Neural cell (in vitro differentiated cells): Measurements from ENCODE around the gene CCNI. TPM values are rescaled to one million over a fixed set of nuclear protein-coding genes. Genes with fewer than 3 reads are reported as not detected.

ENCODE experiments used
- H2AFZ ChIP-seq: fragments of 200-600, 300-800 bp; sonication (generic), shearing (Covaris generic); 2 replicates; pipeline ENCODE4 v1.6.0; 2014; ENCODE audit warnings: low read depth, mild to moderate bottlenecking, antibody characterized with exemption, low read length, moderate library complexity
- H3F3A ChIP-seq: fragments of 200-600 bp; shearing (Covaris generic); 2 replicates; pipeline ENCODE4 v1.6.1; 2016; ENCODE audit warnings: mild to moderate bottlenecking, moderate library complexity, mixed read lengths, antibody characterized with exemption, low read length; ENCODE audit not compliant: insufficient read depth, poor library complexity, severe bottlenecking
- H3K27ac ChIP-seq: fragments of 200-600, 300-800 bp; sonication (generic), shearing (Covaris generic); 2 replicates; pipeline ENCODE4 v1.5.1; 2014; ENCODE audit warnings: mild to moderate bottlenecking, low read length, moderate library complexity
- H3K27me3 ChIP-seq: fragments of 300-800, 200-600 bp; sonication (generic), shearing (Covaris generic); 2 replicates; pipeline ENCODE4 v1.6.0; 2014; ENCODE audit warnings: mild to moderate bottlenecking, low read depth, low read length, moderate library complexity; ENCODE audit not compliant: insufficient read depth
- H3K36me3 ChIP-seq: fragments of 300-800, 200-600 bp; sonication (generic), shearing (Covaris generic); 2 replicates; pipeline ENCODE4 v1.5.1; 2014; ENCODE audit warnings: mild to moderate bottlenecking, antibody characterized with exemption, low read length, moderate library complexity; ENCODE audit not compliant: insufficient read depth
- H3K4me2 ChIP-seq: fragments of 300-800, 200-600 bp; sonication (generic), shearing (Covaris generic); 2 replicates; pipeline ENCODE4 v1.6.0; 2014; ENCODE audit warnings: mild to moderate bottlenecking, low read length
- H3K4me3 ChIP-seq: fragments of 300-800, 200-600 bp; sonication (generic), shearing (Covaris generic); 2 replicates; pipeline ENCODE4 v1.5.1; 2014; ENCODE audit warnings: mild to moderate bottlenecking, low read length, moderate library complexity
- H3K79me2 ChIP-seq: fragments of 200-600 bp; shearing (Covaris generic); replicated peaks from 2 replicates; pipeline ENCODE4 v1.6.0; 2014; ENCODE audit warnings: mild to moderate bottlenecking, low read length, moderate library complexity; ENCODE audit not compliant: insufficient read depth
- H3K9ac ChIP-seq: fragments of 300-800, 200-600 bp; sonication (generic), shearing (Covaris generic); 2 replicates; pipeline ENCODE4 v1.6.1; 2016; ENCODE audit warnings: mild to moderate bottlenecking, low read length, mixed read lengths
- H3K9me2 ChIP-seq: fragments of 200-600 bp; shearing (Covaris generic); 2 replicates; pipeline ENCODE4 v1.6.1; 2016; ENCODE audit warnings: mild to moderate bottlenecking, low read length, mixed read lengths; ENCODE audit not compliant: insufficient read depth
- H3K9me3 ChIP-seq: fragments of 200-600, 300-800 bp; sonication (generic), shearing (Covaris generic); 2 replicates; pipeline ENCODE4 v1.6.1; 2016; ENCODE audit warnings: mild to moderate bottlenecking, mixed run types, low read length, moderate library complexity, mixed read lengths
- H4K20me1 ChIP-seq: fragments of 200-600 bp; shearing (Covaris generic); 2 replicates; pipeline ENCODE4 v1.6.1; 2016; ENCODE audit warnings: mild to moderate bottlenecking, mixed run types; ENCODE audit not compliant: insufficient read depth
- CTCF ChIP-seq: fragments of 450-650 bp; IDR thresholded peaks from 2 replicates; pipeline ENCODE4 v1.5.1; 2014; ENCODE audit warnings: antibody characterized with exemption, mild to moderate bottlenecking, moderate library complexity; ENCODE audit not compliant: poor library complexity, severe bottlenecking
- EP300 ChIP-seq: fragments of 450-650 bp; conservative IDR thresholded peaks from 2 replicates; pipeline ENCODE4 v1.6.1; 2014; ENCODE audit warnings: antibody characterized with exemption, mild to moderate bottlenecking, moderate library complexity; ENCODE audit not compliant: poor library complexity, severe bottlenecking
- EZH2 ChIP-seq: fragments of 200-600, 300-800 bp; shearing (Covaris generic), sonication (generic); IDR thresholded peaks from 2 replicates; pipeline ENCODE4 v1.6.1; 2014; ENCODE audit warnings: antibody characterized with exemption, low read length, borderline replicate concordance, mild to moderate bottlenecking; ENCODE audit not compliant: insufficient read depth, poor library complexity, severe bottlenecking
- MXI1 ChIP-seq: fragments of 450-650 bp; conservative IDR thresholded peaks from 2 replicates; pipeline ENCODE4 v1.6.1; 2014; ENCODE audit warnings: antibody characterized with exemption, mild to moderate bottlenecking; ENCODE audit not compliant: poor library complexity, severe bottlenecking
- POLR2AphosphoS5 ChIP-seq: IDR thresholded peaks from 2 replicates; pipeline ENCODE4 v1.6.1; 2012
- RAD21 ChIP-seq: fragments of 450-650 bp; conservative IDR thresholded peaks from 2 replicates; pipeline ENCODE4 v1.6.1; 2014; ENCODE audit warnings: antibody characterized with exemption, mild to moderate bottlenecking, moderate library complexity
- REST ChIP-seq: IDR thresholded peaks from 2 replicates; pipeline ENCODE4 v1.6.1; 2012; ENCODE audit warnings: borderline replicate concordance
- SMC3 ChIP-seq: fragments of 450-650 bp; conservative IDR thresholded peaks from 2 replicates; pipeline ENCODE4 v1.6.1; 2014; ENCODE audit warnings: antibody characterized with exemption, mild to moderate bottlenecking, moderate library complexity; ENCODE audit not compliant: poor library complexity
- TAF1 ChIP-seq: IDR thresholded peaks from 2 replicates; pipeline ENCODE4 v1.6.1; 2012; ENCODE audit warnings: low read depth
- polyA plus RNA-seq: library from polyadenylated mRNA; depleted of rRNA; stranded (reverse); fragments of >200 nt; gene quantifications from 2 replicates; pipeline ENCODE4 v1.2.3, GENCODE V29; 2014

The CCNI gene
- polyA plus RNA-seq, 1 donor from 2014 or later: 129 TPM

- Histone ChIP-seq H4K20me1 (no peaks in the 10 kb centered on the region), H3K9ac (no peak overlapping the region), H3K4me3 (no peak overlapping the region), H3K27me3 (no peaks in the 10 kb centered on the region), H3K27ac (no peak overlapping the region), H2AFZ (no peak overlapping the region), H3K4me2 (no peak overlapping the region), H3K9me2 (no peaks in the 10 kb centered on the region), H3K9me3 (no peaks in the 10 kb centered on the region), H3F3A (no peaks in the 10 kb centered on the region), H3K79me2 (no peaks in the 10 kb centered on the region), H3K36me3 (peaks cover 64% of the 10 kb centered on the region)
- TF ChIP-seq SMC3: no peak
These were observed 53.1 kb downstream of the CCNI start for GRCh38 chr4:77022560-77023179.

- Histone ChIP-seq H3K79me2 (no peaks in the 10 kb centered on the region), H4K20me1 (no peaks in the 10 kb centered on the region), H3F3A (no peaks in the 10 kb centered on the region), H3K27ac (no peak overlapping the region), H3K9ac (no peak overlapping the region), H3K36me3 (peaks cover 59% of the 10 kb centered on the region), H3K9me3 (no peaks in the 10 kb centered on the region), H3K27me3 (no peaks in the 10 kb centered on the region), H3K4me3 (no peak overlapping the region), H2AFZ (no peak overlapping the region), H3K9me2 (no peaks in the 10 kb centered on the region), H3K4me2 (no peak overlapping the region)
- TF ChIP-seq EZH2 (no peak), POLR2AphosphoS5 (no peak), SMC3 (no peak), MXI1 (no peak), CTCF (no peak), TAF1 (no peak), REST (no peak), EP300 (no peak), RAD21 (no peak)
These were observed 54.1 kb downstream of the CCNI start for GRCh38 chr4:77021614-77022089.

DNA sequence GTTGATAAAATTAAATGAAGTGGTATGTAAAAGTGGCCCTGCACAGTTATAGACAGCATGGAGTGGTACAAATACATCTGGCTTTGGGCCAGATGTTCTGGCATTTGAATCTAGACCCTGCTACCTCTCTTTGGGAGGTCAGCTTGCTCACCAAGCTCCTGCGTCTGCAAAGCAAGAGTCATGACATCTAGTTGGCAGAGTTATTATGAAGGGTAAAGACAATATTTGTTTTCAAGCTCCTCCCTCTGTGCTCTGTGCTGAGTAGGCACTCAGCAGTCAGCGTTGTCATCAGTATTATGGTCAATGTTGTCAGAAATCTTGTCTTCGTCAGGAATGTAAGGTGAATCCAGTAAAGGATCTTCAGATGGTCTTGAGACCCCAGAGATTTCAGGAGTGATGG is 55.8 kb downstream of the CCNI start:
- Histone ChIP-seq H3K9ac (no peak overlapping the region), H3K4me2 (no peak overlapping the region), H2AFZ (no peak overlapping the region), H3K4me3 (no peak overlapping the region), H3K79me2 (no peaks in the 10 kb centered on the region), H3K9me3 (no peaks in the 10 kb centered on the region), H3K36me3 (peaks cover 46% of the 10 kb centered on the region), H3K27me3 (no peaks in the 10 kb centered on the region), H3K9me2 (no peaks in the 10 kb centered on the region), H4K20me1 (no peaks in the 10 kb centered on the region), H3F3A (no peaks in the 10 kb centered on the region), H3K27ac (no peak overlapping the region)
- TF ChIP-seq EP300: no peak
- no peak for TF ChIP-seq EZH2
- no peak for TF ChIP-seq MXI1
- no peak for TF ChIP-seq REST
- no peak for TF ChIP-seq TAF1
- TF ChIP-seq CTCF: no peak
- no peak for TF ChIP-seq RAD21
